Stomach smooth muscle (tissue), 2 donors: ENCODE results near the gene CASTOR1.

Source experiments
- H3K27ac ChIP-seq: one replicate; pipeline ENCODE4 v1.7.0; 2013; ENCODE audit warnings: mild to moderate bottlenecking, low read length, inconsistent platforms
- H3K27me3 ChIP-seq, 2 donors: one replicate each; pipeline ENCODE4 v1.7.0; 2013; ENCODE audit warnings: low read length in 2 of 2; ENCODE audit not compliant: insufficient read depth in 2 of 2, control insufficient read depth in 1 of 2
- H3K36me3 ChIP-seq, 2 donors: one replicate each; pipeline ENCODE4 v1.7.0; 2013; ENCODE audit warnings: low read length in 2 of 2; ENCODE audit not compliant: control insufficient read depth in 2 of 2, insufficient read depth in 2 of 2
- H3K4me1 ChIP-seq: one replicate; pipeline ENCODE4 v1.7.0; 2013; ENCODE audit warnings: low read length; ENCODE audit not compliant: control insufficient read depth, insufficient read depth
- H3K4me3 ChIP-seq, 2 donors: one replicate each; pipeline ENCODE4 v1.7.0; 2013; ENCODE audit warnings: low read length in 2 of 2
- H3K9ac ChIP-seq, 2 donors: one replicate each; pipeline ENCODE4 v1.7.0; 2013; ENCODE audit warnings: low read length in 2 of 2, mild to moderate bottlenecking in 1 of 2
- H3K9me3 ChIP-seq, 2 donors: one replicate each; pipeline ENCODE4 v1.7.0; 2013; ENCODE audit warnings: low read length in 2 of 2; ENCODE audit not compliant: control insufficient read depth in 2 of 2
- donor health status: healthy.
- donor health status: Pancreatic carcinoma.

CASTOR1 gene

GRCh38 chr22:30248484-30248883, 40.8 kb downstream of the CASTOR1 start:
- Histone ChIP-seq H3K27me3 (peaks cover 18 to 32% of the 10 kb centered on the region in 2 donors), H3K9ac (no peak overlapping the region), H3K4me3 (peak overlapping the region in 1 of 2 donors; percentile 40), H3K36me3 (no peaks in the 10 kb centered on the region), H3K9me3 (no peaks in the 10 kb centered on the region), H3K27ac (no peak overlapping the region), H3K4me1 (peaks cover 19% of the 10 kb centered on the region)

GRCh38 chr22:30247974-30248373, 41.3 kb downstream of the CASTOR1 start:
- Histone ChIP-seq H3K9me3 (no peaks in the 10 kb centered on the region), H3K27ac (no peak overlapping the region), H3K36me3 (no peaks in the 10 kb centered on the region), H3K4me3 (peak overlapping the region in 1 of 2 donors; percentile 3), H3K9ac (no peak overlapping the region), H3K4me1 (peaks cover 17% of the 10 kb centered on the region), H3K27me3 (peaks cover 18 to 37% of the 10 kb centered on the region in 2 donors)

DNA sequence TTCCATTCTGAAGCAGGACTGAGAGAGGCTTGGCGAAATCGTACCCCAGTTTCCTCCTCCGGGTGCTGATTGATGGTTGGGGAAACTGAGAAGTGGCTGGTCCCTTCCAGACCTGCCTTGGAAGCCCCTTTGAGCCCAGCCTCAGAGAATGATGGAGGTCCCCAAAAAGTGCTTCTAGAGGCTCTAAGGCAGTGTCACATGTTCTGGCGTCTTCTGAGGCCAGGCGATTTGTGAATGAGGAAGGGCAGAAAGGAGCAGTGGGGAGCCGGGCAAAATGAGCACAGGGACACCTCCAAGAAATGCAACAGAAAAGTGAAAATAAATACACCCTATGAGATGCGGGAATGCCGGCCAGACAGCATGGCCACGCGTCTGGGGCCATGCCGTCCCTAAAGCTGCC, 41.7 kb downstream of the CASTOR1 start:
- Histone ChIP-seq H3K4me1 (peaks cover 13% of the 10 kb centered on the region), H3K9me3 (no peaks in the 10 kb centered on the region), H3K9ac (no peak overlapping the region), H3K27me3 (peaks cover 18 to 38% of the 10 kb centered on the region in 2 donors), H3K27ac (no peak overlapping the region), H3K4me3 (no peak overlapping the region), H3K36me3 (no peaks in the 10 kb centered on the region)

- H3K9me3 ChIP-seq = no peaks in the 10 kb centered on the region
- no peaks in the 10 kb centered on the region for H3K36me3 ChIP-seq
- H3K9ac ChIP-seq = peak overlapping the region in 1 of 2 donors; percentile 22
- peaks cover 18 to 41% of the 10 kb centered on the region in 2 donors for H3K27me3 ChIP-seq
- H3K27ac ChIP-seq = no peak overlapping the region
- H3K4me3 ChIP-seq = peak overlapping the region; percentile 46 to 74
- peaks cover 12% of the 10 kb centered on the region for H3K4me1 ChIP-seq
Measured at GRCh38 chr22:30246814-30247376, 42.4 kb downstream of the CASTOR1 start.

DNA sequence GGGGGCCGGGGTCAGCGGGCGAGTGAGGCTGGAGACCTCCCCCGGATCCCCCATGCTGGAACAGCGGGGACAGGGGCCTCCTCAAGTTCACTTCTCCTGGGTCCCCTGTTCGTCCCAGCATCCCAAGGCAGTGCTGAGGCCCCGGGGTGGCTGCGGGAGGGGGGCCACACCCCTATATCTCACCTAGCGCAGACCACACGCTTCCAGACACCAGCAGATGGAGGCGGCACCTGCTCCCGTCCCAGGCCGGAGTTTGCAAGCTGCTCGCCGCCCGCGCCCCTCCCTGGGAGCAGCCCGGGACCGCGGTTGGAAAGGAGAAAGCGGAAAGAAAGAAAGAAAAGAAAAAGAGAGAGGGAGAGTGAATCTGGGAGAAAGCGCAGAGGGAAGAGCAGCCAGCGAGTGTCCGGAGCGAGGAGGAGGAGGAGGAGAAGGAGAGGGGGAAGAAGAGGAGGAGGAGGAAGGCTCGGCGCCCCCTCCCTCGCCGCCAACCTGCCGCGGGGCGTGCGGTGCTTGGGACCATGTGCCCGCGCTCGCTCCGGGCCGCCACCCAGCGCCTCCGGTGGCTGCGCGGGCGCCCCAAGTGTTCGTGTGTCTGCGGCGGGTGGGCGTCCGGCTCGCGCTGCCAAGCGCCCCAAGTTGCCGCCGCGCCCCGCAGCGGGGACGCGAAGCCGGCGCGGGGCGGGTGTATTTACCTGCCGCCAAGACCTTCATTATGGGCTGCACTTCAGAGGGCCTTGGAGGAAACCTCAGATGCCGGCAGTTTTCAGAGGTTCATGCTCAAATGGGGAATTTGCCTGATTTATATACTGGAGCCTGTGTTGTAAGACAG, 43.1 kb downstream of the CASTOR1 start, which contains the start of gene LIF:
Gene LIF (minus strand): TSS at position 775 of the 829 bp plus-strand sequence. CDS start 64 bp downstream, at position 711.
- H3K27ac ChIP-seq = no peak within 1 kb of the TSS
- peaks cover 12% of the 10 kb centered on the region for H3K4me1 ChIP-seq
- H3K9ac ChIP-seq = peak within 1 kb of the TSS in 1 of 2 donors; percentile 22
- peak within 1 kb of the TSS; percentile 46 to 74 for H3K4me3 ChIP-seq
- H3K36me3 ChIP-seq = no peaks in the 10 kb centered on the region
- no peaks in the 10 kb centered on the region for H3K9me3 ChIP-seq
- H3K27me3 ChIP-seq = peaks cover 18 to 41% of the 10 kb centered on the region in 2 donors

DNA sequence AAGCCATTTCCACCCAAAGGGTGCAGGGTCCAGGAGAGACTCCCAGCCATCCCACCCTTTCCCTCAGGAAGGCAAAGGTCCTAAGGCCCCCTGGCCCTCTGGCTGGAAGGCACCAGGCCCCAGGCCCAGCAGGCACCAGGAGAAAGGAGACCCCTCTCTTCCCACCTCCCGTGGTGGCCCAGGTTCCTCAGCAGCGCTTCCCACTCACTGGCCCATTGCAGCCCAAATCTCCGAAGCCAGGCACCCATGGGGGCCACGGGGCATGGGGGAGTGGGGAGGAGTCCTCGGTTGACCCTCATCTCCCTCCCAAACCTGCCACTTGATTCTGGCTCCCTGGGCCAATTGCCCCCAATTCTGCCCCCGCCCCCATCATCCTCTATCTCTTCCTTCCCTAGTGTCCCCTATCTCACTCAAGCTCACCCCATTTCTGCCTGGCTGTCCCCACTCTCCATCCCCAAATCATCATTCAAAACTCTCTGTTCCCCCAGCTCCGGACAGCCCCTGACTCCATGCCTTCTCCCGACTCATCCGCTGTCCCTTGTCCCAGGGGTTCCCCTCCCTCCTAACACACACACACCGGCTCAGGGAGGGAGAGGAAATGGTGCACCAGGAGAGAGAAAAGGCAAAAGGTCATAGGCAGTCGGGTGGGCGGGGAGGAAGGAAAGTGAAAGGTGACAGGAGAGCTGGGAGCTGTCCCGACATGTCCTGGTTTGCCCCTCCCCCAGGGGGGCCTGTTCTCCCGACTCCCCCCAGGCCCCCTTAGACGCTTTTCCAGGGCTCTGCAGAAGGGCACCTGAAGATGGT, 43.9 kb downstream of the CASTOR1 start:
- H3K27ac ChIP-seq = no peak overlapping the region
- H3K4me1 ChIP-seq = peaks cover 12% of the 10 kb centered on the region

DNA sequence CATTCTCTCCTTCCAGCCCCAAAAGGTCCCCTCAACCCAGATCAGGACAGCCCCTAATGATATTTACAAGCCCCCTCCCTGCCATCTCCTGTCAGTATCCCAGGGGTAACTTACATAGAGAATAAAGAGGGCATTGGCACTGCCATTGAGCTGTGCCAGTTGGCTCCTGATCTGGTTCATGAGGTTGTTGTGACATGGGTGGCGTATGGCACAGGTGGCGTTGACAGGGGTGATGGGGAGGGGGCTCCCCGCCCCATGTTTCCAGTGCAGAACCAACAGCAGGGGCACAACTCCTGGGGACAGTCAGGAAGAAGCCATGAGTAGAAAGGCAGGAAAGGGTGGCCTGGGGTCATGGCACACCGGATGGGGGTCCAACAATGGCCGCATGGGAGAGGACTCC, 44.7 kb downstream of the CASTOR1 start:
- H3K4me1 ChIP-seq = peaks cover 12% of the 10 kb centered on the region
- no peak overlapping the region for H3K9ac ChIP-seq
- H3K4me3 ChIP-seq = no peak overlapping the region
- no peaks in the 10 kb centered on the region for H3K9me3 ChIP-seq
- no peak overlapping the region for H3K27ac ChIP-seq
- peaks cover 18 to 41% of the 10 kb centered on the region in 2 donors for H3K27me3 ChIP-seq
- no peaks in the 10 kb centered on the region for H3K36me3 ChIP-seq

More for the DNA sequence above, 43.9 kb downstream of the CASTOR1 start:
- no peaks in the 10 kb centered on the region for H3K36me3 ChIP-seq
- peak overlapping the region in 1 of 2 donors; percentile 74 for H3K4me3 ChIP-seq
- no peak overlapping the region for H3K9ac ChIP-seq
- H3K27me3 ChIP-seq = peaks cover 18 to 41% of the 10 kb centered on the region in 2 donors
- H3K9me3 ChIP-seq = no peaks in the 10 kb centered on the region

GRCh38 chr22:30244066-30244465, 45.2 kb downstream of the CASTOR1 start:
- Histone ChIP-seq H3K27ac (no peak overlapping the region), H3K36me3 (no peaks in the 10 kb centered on the region), H3K9ac (no peak overlapping the region), H3K9me3 (no peaks in the 10 kb centered on the region), H3K27me3 (peaks cover 18 to 41% of the 10 kb centered on the region in 2 donors), H3K4me1 (peaks cover 10% of the 10 kb centered on the region), H3K4me3 (no peak overlapping the region)

DNA sequence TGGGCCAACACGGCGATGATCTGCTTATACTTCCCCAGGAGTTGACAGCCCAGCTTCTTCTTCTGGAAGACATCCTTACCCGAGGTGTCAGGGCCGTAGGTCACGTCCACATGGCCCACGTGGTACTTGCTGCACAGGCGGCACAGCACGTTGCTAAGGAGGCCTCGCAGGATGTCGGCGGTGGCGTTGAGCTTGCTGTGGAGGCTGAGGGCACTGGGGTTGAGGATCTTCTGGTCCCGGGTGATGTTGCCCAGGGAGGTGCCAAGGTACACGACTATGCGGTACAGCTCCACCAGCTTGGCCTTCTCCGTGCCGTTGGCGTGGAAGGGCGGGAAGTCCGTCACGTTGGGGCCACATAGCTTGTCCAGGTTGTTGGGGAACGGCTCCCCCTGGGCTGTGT, 45.6 kb downstream of the CASTOR1 start:
- Histone ChIP-seq H3K4me1 (peaks cover 10% of the 10 kb centered on the region), H3K9me3 (no peaks in the 10 kb centered on the region), H3K27ac (no peak overlapping the region), H3K27me3 (peaks cover 18 to 41% of the 10 kb centered on the region in 2 donors), H3K36me3 (no peaks in the 10 kb centered on the region), H3K4me3 (no peak overlapping the region), H3K9ac (no peak overlapping the region)

DNA sequence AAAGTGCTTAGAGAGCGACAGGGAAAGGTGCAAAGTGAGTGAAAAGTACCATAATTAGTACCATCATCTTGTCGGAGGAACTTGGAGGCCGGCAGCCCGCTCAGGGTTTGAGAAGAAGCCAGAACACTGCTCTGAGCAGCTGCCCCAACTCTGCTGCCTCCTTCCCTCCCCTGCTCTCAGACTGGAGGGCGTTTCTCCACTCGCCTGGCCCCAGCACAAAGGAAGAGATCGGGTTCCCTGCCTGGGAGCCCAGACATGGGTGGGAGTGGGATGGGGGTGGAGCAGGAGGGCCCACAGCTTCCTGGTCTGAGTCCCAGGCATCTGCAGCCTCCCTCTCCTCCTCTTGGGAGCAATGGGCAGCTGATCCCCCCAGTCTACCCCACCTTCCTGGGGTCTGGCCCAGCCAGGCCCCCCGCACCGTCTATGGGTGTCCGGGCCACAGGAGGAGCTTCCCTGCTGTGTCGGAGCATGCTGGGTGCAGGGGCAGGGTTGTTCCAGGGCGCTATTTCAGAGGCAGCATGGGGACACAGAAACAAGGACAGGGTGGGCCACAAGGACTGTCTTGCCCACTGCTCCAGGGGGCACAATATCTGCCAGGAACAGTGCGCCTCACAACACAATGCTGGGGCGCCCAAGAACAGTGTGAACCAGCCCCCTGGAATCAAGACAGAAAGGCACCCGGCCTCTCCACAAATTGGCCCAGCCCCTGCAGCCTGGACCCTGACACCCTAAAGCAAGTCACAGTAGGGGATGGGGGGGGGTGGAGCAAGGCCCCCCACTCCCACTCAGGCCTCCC, 47.5 kb downstream of the CASTOR1 start:
- Histone ChIP-seq H3K9me3 (no peaks in the 10 kb centered on the region), H3K36me3 (no peaks in the 10 kb centered on the region), H3K9ac (no peak overlapping the region), H3K27me3 (peaks cover 11 to 36% of the 10 kb centered on the region in 2 donors), H3K27ac (no peak overlapping the region), H3K4me3 (no peak overlapping the region), H3K4me1 (peaks cover 8% of the 10 kb centered on the region)
